DND-41 (cell line): ENCODE results near the gene GABRP.
"Not testable (repeated sequence)": the region's sequence is repeated elsewhere in the genome, so short reads cannot be mapped to it uniquely, and the experiment has no call there.

ENCODE experiments used
- ATAC-seq: fragments of 200-7000 bp; cut with Tn5 transposase; 3 replicates; pipeline ENCODE4 v1.9.1; 2021; ENCODE audit warnings: low read depth; ENCODE audit not compliant: insufficient read depth
- DNase-seq: peaks from one replicate; pipeline ENCODE4 v3.0.0-alpha.2; 2020
- H2AFZ ChIP-seq: 2 replicates; pipeline ENCODE4 v1.6.0; 2012; ENCODE audit warnings: low read depth, low read length
- H3K27ac ChIP-seq: 2 replicates; pipeline ENCODE4 v1.5.1; 2012; ENCODE audit warnings: low read length, inconsistent platforms
- H3K27me3 ChIP-seq: fragments of 200-600 bp; sonication (generic); 2 replicates; pipeline ENCODE4 v1.6.0; 2012; ENCODE audit warnings: low read length, mild to moderate bottlenecking, inconsistent platforms; ENCODE audit not compliant: insufficient read depth, poor library complexity
- H3K36me3 ChIP-seq: 2 replicates; pipeline ENCODE4 v1.5.1; 2012; ENCODE audit warnings: low read length, inconsistent platforms; ENCODE audit not compliant: insufficient read depth
- H3K4me1 ChIP-seq: 2 replicates; pipeline ENCODE4 v1.5.1; 2012; ENCODE audit warnings: mild to moderate bottlenecking, low read length; ENCODE audit not compliant: insufficient read depth
- H3K4me2 ChIP-seq: 2 replicates; pipeline ENCODE4 v1.6.0; 2012; ENCODE audit warnings: mild to moderate bottlenecking, moderate library complexity, low read length, inconsistent platforms; ENCODE audit not compliant: insufficient read depth
- H3K4me3 ChIP-seq, 2 experiments: fragments of 200-600 bp in 1 of 2; shearing (Covaris generic) in 1 of 2; 2 replicates each; pipeline ENCODE4 v1.5.1; 2012 to 2016; ENCODE audit warnings: inconsistent platforms in 2 of 2, low read length in 2 of 2, mild to moderate bottlenecking in 2 of 2, low read depth in 1 of 2, moderate library complexity in 1 of 2
- H3K79me2 ChIP-seq: 2 replicates; pipeline ENCODE4 v1.6.0; 2012; ENCODE audit warnings: low read length, inconsistent platforms; ENCODE audit not compliant: insufficient read depth
- H3K9ac ChIP-seq: 2 replicates; pipeline ENCODE4 v1.6.0; 2012; ENCODE audit warnings: low read depth, mild to moderate bottlenecking, inconsistent platforms, low read length, moderate library complexity
- H3K9me3 ChIP-seq: 2 replicates; pipeline ENCODE4 v1.5.1; 2012; ENCODE audit warnings: low read length, moderate library complexity, mild to moderate bottlenecking, inconsistent platforms; ENCODE audit not compliant: insufficient read depth, severe bottlenecking
- H4K20me1 ChIP-seq: 2 replicates; pipeline ENCODE4 v1.6.0; 2012; ENCODE audit warnings: low read length; ENCODE audit not compliant: insufficient read depth
- EZH2 ChIP-seq: IDR thresholded peaks from 3 replicates; pipeline ENCODE4 v1.6.1; 2012; ENCODE audit warnings: borderline replicate concordance, low read depth, mild to moderate bottlenecking, moderate library complexity, low read length, inconsistent platforms; ENCODE audit not compliant: severe bottlenecking
- TF ChIP-seq, protein P1 (sequence below): IDR thresholded peaks from 2 replicates; pipeline ENCODE4 v1.5.1; 2012; ENCODE audit warnings: borderline replicate concordance, low read length, moderate library complexity, mild to moderate bottlenecking; ENCODE audit not compliant: poor library complexity, severe bottlenecking; ENCODE audit errors: extremely low read depth

GABRP gene

DNA sequence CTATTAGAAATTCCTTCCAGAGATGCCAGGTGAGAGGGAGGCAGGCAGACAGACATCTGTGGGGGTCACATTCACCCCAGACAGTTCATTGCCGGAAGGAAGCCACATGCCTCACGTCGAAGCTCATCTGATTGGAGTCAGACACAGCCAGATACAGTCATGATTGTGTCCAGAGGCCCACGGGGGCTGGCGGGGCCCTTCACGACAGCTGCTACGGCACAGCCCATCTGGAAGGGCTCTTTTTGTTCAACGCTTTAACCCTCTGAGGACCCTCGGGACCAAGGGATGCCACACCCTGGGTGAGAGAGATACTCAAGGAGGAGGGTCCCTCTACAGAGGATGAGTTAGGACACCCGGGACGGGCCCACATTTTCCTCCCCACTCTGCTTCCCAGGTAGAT lies 31.9 kb upstream of the GABRP start:
- no peak for TF ChIP-seq EZH2
- TF ChIP-seq, protein P1, sequence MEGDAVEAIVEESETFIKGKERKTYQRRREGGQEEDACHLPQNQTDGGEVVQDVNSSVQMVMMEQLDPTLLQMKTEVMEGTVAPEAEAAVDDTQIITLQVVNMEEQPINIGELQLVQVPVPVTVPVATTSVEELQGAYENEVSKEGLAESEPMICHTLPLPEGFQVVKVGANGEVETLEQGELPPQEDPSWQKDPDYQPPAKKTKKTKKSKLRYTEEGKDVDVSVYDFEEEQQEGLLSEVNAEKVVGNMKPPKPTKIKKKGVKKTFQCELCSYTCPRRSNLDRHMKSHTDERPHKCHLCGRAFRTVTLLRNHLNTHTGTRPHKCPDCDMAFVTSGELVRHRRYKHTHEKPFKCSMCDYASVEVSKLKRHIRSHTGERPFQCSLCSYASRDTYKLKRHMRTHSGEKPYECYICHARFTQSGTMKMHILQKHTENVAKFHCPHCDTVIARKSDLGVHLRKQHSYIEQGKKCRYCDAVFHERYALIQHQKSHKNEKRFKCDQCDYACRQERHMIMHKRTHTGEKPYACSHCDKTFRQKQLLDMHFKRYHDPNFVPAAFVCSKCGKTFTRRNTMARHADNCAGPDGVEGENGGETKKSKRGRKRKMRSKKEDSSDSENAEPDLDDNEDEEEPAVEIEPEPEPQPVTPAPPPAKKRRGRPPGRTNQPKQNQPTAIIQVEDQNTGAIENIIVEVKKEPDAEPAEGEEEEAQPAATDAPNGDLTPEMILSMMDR, result no peak
- ATAC-seq, result no peak

DNA sequence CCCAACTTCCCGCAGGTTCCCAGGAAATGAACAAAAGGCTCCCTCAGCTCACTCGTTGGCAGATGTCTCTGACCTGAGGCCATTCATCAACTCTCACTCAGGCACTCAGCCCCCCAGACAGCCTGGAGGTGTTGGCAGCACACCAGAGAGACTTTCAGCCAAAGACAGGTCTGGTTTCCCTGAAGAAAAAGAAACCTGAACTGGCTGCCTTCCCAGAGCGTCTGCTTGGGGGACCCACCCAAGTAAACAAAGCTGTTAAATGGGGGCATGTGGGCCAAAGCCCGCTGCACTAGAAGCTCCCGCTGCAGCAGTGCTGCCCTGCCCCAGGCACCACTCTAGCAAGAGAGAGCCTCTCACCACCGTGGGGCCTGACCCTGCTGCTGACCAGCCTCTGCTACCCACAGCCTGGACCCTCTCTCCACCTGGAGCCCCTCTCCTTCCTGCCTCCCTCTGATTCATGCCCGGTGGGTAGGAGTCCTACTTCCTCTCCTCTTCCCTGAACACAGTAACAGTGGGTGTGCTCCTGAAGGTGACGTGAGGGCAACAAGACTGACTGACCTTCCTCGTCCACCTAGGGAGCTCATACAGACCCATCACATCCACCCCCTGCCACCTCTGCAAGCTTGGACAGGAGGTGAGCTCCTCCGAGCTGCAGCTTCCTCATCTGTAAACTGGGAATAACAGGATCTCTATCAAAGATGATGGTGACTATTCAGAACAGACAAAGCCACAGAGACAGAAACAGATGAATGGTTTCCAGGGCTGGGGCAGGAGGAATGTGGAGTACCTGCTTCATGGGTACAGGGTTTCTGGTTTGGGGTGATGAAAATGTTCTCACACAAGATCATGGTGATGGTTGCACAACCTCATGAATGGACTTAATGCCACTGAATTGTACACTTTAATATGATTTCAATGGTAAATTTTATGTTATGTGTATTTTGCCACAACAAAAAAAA lies 31.0 kb upstream of the GABRP start:
- no peaks in the 10 kb centered on the region for H3K36me3 ChIP-seq
- H3K27ac ChIP-seq, result no peak overlapping the region
- H3K9ac ChIP-seq, result no peak overlapping the region
- no peak overlapping the region for H3K4me2 ChIP-seq
- H3K4me1 ChIP-seq, result no peaks in the 10 kb centered on the region
- no peak for ATAC-seq
- H3K27me3 ChIP-seq, result no peaks in the 10 kb centered on the region
- DNase-seq, result no peak
- no peak overlapping the region for H3K4me3 ChIP-seq
- TF ChIP-seq, protein P1, result no peak
- H3K79me2 ChIP-seq, result no peaks in the 10 kb centered on the region
- H4K20me1 ChIP-seq, result no peaks in the 10 kb centered on the region
- no peaks in the 10 kb centered on the region for H3K9me3 ChIP-seq
- no peak overlapping the region for H2AFZ ChIP-seq

More for the DNA sequence above, 31.9 kb upstream of the GABRP start:
- H3K79me2 ChIP-seq, result no peaks in the 10 kb centered on the region
- no peaks in the 10 kb centered on the region for H3K27me3 ChIP-seq
- no peak overlapping the region for H3K4me2 ChIP-seq
- H3K36me3 ChIP-seq, result no peaks in the 10 kb centered on the region
- no peaks in the 10 kb centered on the region for H3K9me3 ChIP-seq
- no peak overlapping the region for H3K9ac ChIP-seq
- H4K20me1 ChIP-seq, result no peaks in the 10 kb centered on the region
- no peak overlapping the region for H3K4me3 ChIP-seq
- no peak overlapping the region for H3K27ac ChIP-seq
- DNase-seq, result no peak
- no peak overlapping the region for H2AFZ ChIP-seq
- no peaks in the 10 kb centered on the region for H3K4me1 ChIP-seq

DNA sequence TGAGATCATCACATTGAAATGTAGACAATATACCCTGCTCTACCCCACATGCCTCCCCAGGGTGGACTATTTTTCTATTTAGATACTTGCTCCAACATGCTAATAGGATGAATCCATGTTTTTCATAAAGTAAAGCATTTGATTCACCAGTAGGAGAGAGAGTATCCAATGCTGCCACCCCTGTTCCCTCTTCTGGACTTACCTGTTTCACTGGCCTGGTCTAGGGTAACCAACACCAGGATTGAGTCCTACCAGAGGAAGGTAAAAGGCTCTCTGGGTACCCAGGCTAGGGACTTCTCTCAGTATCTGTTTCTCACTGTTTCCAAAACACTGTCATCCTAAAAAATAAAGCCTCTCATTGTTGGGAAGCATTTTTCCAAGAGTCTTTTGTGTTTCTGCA lies 30.2 kb upstream of the GABRP start:
- H3K27me3 ChIP-seq, result no peaks in the 10 kb centered on the region
- ATAC-seq (no peak), DNase-seq (no peak)
- no peak overlapping the region for H2AFZ ChIP-seq
- H3K36me3 ChIP-seq, result no peaks in the 10 kb centered on the region
- H3K4me1 ChIP-seq, result no peaks in the 10 kb centered on the region
- H3K27ac ChIP-seq, result no peak overlapping the region
- H3K9ac ChIP-seq, result no peak overlapping the region
- H4K20me1 ChIP-seq, result no peaks in the 10 kb centered on the region
- TF ChIP-seq, protein P1, result no peak
- no peak for TF ChIP-seq EZH2
- H3K4me2 ChIP-seq, result no peak overlapping the region
- no peaks in the 10 kb centered on the region for H3K79me2 ChIP-seq
- H3K9me3 ChIP-seq, result no peaks in the 10 kb centered on the region
- no peak overlapping the region for H3K4me3 ChIP-seq

DNA sequence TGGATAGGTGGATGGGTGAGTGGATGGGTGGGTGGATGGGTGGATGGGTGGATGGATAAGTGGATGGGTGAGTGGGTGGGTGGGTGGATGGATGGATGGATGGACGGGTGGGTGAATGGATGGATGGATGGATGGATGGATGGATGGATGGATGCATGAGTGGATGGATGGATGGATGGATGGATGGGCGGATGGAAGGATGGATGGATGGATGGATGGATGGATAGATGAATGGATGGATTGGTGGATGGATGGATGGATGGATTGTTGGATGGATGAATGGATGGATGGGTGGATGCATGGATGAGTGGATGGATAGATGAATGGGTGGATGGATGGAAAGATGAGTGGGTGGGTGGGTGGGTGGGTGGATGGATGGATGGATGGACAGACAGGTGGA lies 29.0 kb upstream of the GABRP start:
- not testable (repeated sequence) for H3K4me1 ChIP-seq, H4K20me1 ChIP-seq, DNase-seq, H3K27ac ChIP-seq, H3K36me3 ChIP-seq, ATAC-seq, H3K79me2 ChIP-seq, H3K9ac ChIP-seq, H3K9me3 ChIP-seq, H3K4me3 ChIP-seq, H3K4me2 ChIP-seq, H3K27me3 ChIP-seq, H2AFZ ChIP-seq
